ENCODE data around the gene ZNF469. TPM values are rescaled to one million over a fixed set of nuclear protein-coding genes. Genes with fewer than 3 reads are reported as not detected.

Gene ZNF469
- total and polyA plus RNA-seq, 9 of the 15 experiments (the other 6 are each of a cell fraction or from before 2014, with no cell fraction given) = 0.01 to 0.04 TPM; not detected in 7

DNA sequence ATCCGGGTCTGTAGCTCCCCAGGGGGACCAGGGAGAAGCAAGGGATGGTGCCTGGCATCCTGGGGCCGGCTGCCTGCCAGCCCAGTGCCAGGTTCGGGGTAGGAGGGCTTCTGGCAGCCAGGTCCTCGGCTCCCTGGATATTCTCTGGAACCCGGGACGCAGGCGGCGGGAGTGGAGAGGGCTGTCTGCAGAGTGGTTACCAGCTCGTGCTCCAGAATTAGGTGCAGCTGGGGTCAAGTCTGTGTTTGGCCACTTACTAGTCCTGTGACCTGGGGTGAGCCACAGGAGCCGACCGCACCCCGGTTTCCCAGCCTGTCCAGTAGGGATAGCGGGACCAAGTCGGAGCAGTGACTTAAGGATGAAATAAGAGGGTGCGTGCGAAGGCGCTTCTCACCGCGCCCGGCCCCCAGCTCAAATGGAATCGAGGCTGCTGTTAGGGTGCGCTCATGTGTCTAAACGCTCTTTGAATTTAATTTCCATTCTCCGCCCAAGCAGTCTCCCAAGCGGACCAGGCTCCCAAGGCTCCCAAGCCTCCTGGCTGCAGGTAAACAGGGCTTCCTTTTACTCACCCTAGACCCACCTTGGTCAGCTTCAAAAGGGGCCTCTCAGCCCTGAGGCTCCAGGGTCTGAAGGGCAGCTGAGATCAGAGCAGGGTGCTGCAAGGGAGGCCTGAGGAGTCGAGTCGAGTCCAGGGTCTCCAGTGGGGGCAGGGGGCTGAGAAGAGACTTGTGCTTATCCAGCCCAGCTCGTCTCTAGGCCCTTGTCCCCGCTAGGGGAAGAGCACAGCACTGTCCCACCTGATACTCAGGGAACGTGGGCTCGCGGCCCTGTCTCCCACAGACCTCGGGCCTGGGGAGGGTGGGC, 28.3 kb upstream of the ZNF469 start (continued):
- no peak for TF ChIP-seq MCM2 (IDR thresholded peaks at IDR 0.05; ENCODE audit: low read depth)
- no peak for TF ChIP-seq MED1 (CRISPR knock-in tag; IDR thresholded peaks at IDR 0.05; ENCODE audit: borderline replicate concordance)
- no peak for TF ChIP-seq KLF6 (CRISPR knock-in tag; IDR thresholded peaks at IDR 0.05; ENCODE audit: borderline replicate concordance)
- TF ChIP-seq POLR2AphosphoS5 (IDR thresholded peaks at IDR 0.05; ENCODE audit: control insufficient read depth, insufficient read depth, low read depth, low read length) = no peak
- TF ChIP-seq KLF10 (CRISPR knock-in tag; IDR thresholded peaks at IDR 0.05) = no peak
- TF ChIP-seq, protein P1, sequence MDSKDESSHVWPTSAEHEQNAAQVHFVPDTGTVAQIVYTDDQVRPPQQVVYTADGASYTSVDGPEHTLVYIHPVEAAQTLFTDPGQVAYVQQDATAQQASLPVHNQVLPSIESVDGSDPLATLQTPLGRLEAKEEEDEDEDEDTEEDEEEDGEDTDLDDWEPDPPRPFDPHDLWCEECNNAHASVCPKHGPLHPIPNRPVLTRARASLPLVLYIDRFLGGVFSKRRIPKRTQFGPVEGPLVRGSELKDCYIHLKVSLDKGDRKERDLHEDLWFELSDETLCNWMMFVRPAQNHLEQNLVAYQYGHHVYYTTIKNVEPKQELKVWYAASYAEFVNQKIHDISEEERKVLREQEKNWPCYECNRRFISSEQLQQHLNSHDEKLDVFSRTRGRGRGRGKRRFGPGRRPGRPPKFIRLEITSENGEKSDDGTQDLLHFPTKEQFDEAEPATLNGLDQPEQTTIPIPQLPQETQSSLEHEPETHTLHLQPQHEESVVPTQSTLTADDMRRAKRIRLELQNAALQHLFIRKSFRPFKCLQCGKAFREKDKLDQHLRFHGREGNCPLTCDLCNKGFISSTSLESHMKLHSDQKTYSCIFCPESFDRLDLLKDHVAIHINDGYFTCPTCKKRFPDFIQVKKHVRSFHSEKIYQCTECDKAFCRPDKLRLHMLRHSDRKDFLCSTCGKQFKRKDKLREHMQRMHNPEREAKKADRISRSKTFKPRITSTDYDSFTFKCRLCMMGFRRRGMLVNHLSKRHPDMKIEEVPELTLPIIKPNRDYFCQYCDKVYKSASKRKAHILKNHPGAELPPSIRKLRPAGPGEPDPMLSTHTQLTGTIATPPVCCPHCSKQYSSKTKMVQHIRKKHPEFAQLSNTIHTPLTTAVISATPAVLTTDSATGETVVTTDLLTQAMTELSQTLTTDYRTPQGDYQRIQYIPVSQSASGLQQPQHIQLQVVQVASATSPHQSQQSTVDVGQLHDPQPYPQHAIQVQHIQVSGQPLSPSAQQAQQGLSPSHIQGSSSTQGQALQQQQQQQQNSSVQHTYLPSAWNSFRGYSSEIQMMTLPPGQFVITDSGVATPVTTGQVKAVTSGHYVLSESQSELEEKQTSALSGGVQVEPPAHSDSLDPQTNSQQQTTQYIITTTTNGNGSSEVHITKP (IDR thresholded peaks at IDR 0.05; ENCODE audit: partially characterized antibody) = no peak
- TF ChIP-seq ESRRB (CRISPR knock-in tag; IDR thresholded peaks at IDR 0.05; ENCODE audit: borderline replicate concordance) = no peak

Data from K562 (cell line).